GM10248 (cell line): Measurements from ENCODE around the gene JDP2.

Source experiments
- CTCF ChIA-PET: fragments of 300-600 bp; sonication (Branson Sonifier 250); formaldehyde crosslinking; extraction: SDS; loops from one replicate; lab custom pipeline; 2021; ENCODE audit warnings: antibody characterized with exemption; lab: Yijun Ruan, JAX
- POLR2A ChIA-PET: fragments of 350-650 bp; sonication (Branson Sonifier 250); formaldehyde crosslinking; extraction: SDS; loops from one replicate; lab custom pipeline; 2020; ENCODE audit warnings: antibody characterized with exemption; lab: Yijun Ruan, JAX
- DNase-seq: peaks from one replicate; pipeline ENCODE4 v3.0.0; 2012; ENCODE audit errors: extremely low spot score
- CTCF ChIP-seq: IDR thresholded peaks from 2 replicates; pipeline ENCODE4 v1.5.1; 2012; ENCODE audit warnings: mild to moderate bottlenecking, low read depth; ENCODE audit errors: extremely low read depth, missing control alignments, control extremely low read depth

JDP2 gene

DNA sequence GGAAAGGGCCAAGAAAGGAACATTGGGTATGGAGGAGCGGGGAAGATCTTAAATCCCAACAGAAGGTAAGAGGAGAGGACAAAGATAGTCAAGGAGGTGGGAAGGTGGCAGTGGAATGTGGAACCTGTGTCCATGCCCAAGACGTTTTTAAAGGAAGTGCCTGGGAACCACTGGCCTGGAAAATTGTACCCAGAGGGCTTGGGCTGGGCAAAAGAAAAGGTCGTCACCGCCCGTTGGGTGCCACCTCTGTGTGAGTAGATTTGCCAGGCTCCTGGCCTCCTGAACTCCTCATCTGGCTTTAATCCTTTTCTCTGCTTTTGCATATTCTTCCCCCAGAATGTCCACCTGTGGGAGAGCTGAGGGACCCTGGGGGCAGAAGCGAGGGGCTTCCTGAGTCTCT, 32.6 kb downstream of the JDP2 start:
- ChIA-PET CTCF (interaction anchor here (1.5 kb wide), 1 partner anchor 10 kb away, joined by 3 read pairs; no protein-coding TSS in a partner anchor), POLR2A (no interaction called here)
- TF ChIP-seq CTCF = no peak
- DNase-seq = no peak

- POLR2A ChIA-PET = no interaction called here
- DNase-seq = no peak
- CTCF ChIA-PET = interaction anchor here (1.3 to 2.0 kb wide), 4 partner anchors 9 to 28 kb away, joined by 3 to 10 read pairs (median 5); no protein-coding TSS in a partner anchor
- TF ChIP-seq CTCF = no peak
These were observed 33.5 kb downstream of the JDP2 start for GRCh38 chr14:75461303-75461702.

- TF ChIP-seq CTCF = no peak
- no peak for DNase-seq
- ChIA-PET POLR2A (no interaction called here), CTCF (interaction anchor here (1.3 to 2.0 kb wide), 3 partner anchors 9 to 27 kb away, joined by 3 to 10 read pairs (median 7); no protein-coding TSS in a partner anchor)
These were observed 34.0 kb downstream of the JDP2 start for GRCh38 chr14:75461755-75462349.

DNA sequence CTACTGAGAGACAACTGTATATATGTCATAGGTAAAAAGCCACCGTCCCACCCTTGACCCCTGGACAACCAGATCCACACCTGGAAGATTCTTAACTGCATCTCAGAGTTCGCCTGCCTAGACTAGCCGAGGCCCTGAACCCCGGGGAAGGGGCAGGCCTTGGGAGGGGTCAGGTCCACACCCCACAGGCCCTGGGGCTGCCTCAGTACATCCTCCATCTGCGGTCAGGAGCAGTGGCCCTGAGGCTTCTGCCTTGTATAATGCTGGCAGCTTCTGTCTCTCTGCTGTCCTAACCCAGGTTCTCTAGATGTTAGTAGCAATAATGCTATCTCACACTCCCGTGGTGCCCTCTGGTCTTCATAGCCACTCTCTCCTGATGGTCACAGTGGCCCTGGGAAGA, 36.8 kb downstream of the JDP2 start:
- ChIA-PET CTCF (interaction anchor here (1.5 kb wide), 1 partner anchor 11 kb away, joined by 7 read pairs; no protein-coding TSS in a partner anchor), POLR2A (interaction anchor here (0.6 kb wide), 1 partner anchor 798 kb away, joined by 10 read pairs; no protein-coding TSS in a partner anchor)
- TF ChIP-seq CTCF = no peak
- DNase-seq = no peak

DNA sequence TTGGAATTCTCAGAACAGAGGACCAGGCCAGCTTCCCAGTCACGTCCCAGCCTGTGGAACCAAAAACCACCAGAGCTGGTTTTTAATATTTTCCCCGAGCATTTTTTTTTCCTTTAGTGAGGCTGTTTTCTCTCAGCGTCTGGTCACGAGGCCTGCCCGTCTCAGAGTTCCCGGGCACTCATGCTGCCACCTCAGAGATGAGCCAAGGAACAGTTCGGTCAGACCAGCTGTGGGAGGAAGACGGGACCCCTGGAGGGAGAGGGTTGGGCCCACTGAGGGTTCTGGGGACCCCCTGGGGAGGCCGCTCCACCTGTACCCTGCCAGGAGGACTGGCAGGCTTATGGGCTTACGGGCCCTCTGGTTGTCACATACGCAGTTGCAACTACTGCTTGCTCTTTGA, 39.9 kb downstream of the JDP2 start:
- DNase-seq = no peak
- ChIA-PET CTCF (interaction anchor here (1.4 to 1.8 kb wide), 2 partner anchors 14 to 164 kb away, joined by 5 read pairs; no protein-coding TSS in a partner anchor), POLR2A (no interaction called here)
- TF ChIP-seq CTCF = no peak

DNA sequence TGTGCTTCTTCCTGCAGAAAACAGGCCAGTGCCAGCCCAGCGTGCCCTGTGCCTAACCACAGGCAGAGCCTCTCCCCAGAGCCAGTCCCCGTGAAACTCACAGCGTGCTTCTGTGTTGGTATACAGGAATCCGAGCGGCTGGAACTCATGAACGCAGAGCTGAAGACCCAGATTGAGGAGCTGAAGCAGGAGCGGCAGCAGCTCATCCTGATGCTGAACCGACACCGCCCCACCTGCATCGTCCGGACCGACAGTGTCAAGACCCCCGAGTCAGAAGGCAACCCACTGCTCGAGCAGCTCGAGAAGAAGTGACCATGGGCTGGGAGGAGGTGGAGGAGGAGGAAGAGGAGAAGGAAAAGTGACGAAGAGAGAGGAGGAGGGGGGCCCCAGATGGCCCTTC, 41.3 kb downstream of the JDP2 start:
- no peak for DNase-seq
- no peak for TF ChIP-seq CTCF
- CTCF ChIA-PET = interaction anchor here (1.0 to 1.3 kb wide), 3 partner anchors 8 to 20 kb away, joined by 3 to 5 read pairs (median 4); no protein-coding TSS in a partner anchor
- POLR2A ChIA-PET = interaction anchor here (0.6 kb wide), 1 partner anchor 325 kb away, joined by 4 read pairs; no protein-coding TSS in a partner anchor
